GM10266 (cell line): ENCODE results near the gene UBXN11.
"Not testable (repeated sequence)": the region's sequence is repeated elsewhere in the genome, so short reads cannot be mapped to it uniquely, and the experiment has no call there.

Source experiments
- DNase-seq: peaks from one replicate; pipeline ENCODE4 v3.0.0; 2012; ENCODE audit errors: extremely low spot score
- CTCF ChIP-seq: IDR thresholded peaks from 2 replicates; pipeline ENCODE4 v1.5.1; 2012; ENCODE audit warnings: mild to moderate bottlenecking, low read depth; ENCODE audit not compliant: control insufficient read depth, insufficient read depth; ENCODE audit errors: missing control alignments

UBXN11 gene

GRCh38 chr1:26314501-26314900, 8.1 kb upstream of the UBXN11 start:
- no peak for DNase-seq
- no peak for TF ChIP-seq CTCF

GRCh38 chr1:26307966-26308899, 1.8 kb upstream of the UBXN11 start:
- DNase-seq = not testable (repeated sequence)

DNA sequence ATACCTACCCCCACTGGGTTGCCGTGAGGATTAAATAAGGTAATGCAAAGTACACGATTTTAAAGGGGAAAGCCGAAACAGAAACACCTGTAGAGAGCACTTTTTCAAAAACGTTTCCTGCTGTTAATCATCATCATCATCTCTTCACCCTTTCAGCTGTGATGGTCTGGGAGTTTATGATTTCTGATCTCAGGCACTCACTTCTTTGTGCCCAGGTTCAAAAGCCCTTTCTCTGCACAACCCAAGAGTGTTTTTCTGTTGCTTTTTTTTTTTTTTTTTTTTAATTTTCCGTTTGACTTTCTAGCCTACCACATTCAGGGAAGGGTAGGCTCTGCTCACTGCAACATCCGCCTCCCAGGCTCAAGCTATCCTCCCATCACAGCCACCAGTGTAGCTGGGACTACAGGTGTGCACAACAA, 936 bp upstream of the UBXN11 start:
- no peak for TF ChIP-seq CTCF

DNA sequence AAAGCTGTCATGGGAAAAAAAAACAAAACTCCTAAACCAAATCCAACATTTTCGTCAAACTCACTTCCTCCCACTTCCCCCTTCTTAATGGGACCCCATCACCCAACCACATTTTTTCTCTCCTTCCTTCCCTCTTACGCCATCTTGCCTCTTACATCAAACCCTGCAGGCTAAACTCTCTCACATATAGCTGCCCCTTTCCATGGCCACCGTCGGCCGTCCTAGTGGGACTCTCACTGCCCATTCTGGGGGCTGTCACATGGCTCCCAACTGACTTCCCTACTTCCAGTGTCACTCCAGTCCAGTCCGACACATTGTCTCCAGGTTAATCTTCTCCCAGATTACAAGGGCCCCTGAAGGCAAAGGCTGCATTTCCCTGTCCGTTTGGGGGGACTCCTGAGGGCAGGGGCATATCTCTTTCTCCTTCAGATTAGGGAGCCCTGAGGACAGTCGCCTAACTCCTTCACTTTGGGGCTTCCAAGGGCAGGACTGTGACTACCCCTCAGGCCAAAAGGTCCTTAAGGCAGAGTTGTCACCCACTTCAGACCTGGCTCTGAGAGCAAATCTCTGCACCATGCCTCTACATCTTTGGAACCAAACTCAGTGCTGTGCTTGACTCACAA, 658 bp downstream of the UBXN11 start:
- no peak for DNase-seq
- TF ChIP-seq CTCF = no peak

More for the DNA sequence above, 936 bp upstream of the UBXN11 start:
- no peak for DNase-seq

DNA sequence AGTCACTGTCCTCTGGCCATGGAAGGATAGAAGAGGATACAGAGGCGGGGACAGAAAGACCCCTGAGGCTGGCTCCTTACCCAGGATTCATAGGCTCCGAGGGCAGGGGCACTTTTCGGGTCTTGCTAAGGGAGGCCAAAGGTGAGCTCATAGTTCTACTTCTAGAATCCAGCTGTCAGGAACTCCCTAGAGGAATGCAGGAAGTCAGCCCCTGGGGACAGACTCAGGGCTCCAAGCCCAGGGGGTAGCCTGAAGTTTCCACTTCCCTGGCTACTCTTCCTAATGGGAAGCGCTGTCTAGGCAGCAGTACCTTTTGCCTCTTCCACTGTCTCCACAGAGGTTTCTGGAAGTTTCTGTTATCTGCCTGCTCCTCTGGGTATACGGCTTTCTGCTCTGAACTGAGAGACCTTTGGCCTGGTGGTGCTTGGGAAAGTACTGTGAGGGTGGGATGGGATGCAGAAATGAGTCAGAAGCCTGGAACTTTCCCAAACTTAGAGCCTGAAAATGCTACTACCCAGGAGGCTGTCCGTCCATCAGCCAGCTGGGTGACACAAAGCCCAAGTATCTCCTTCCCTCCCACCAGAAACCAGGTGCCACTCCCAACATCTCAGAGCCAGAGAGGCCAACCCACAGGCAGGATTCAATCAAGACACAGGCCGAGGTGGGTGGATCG, 3.6 kb downstream of the UBXN11 start:
- DNase-seq = no peak
- no peak for TF ChIP-seq CTCF

DNA sequence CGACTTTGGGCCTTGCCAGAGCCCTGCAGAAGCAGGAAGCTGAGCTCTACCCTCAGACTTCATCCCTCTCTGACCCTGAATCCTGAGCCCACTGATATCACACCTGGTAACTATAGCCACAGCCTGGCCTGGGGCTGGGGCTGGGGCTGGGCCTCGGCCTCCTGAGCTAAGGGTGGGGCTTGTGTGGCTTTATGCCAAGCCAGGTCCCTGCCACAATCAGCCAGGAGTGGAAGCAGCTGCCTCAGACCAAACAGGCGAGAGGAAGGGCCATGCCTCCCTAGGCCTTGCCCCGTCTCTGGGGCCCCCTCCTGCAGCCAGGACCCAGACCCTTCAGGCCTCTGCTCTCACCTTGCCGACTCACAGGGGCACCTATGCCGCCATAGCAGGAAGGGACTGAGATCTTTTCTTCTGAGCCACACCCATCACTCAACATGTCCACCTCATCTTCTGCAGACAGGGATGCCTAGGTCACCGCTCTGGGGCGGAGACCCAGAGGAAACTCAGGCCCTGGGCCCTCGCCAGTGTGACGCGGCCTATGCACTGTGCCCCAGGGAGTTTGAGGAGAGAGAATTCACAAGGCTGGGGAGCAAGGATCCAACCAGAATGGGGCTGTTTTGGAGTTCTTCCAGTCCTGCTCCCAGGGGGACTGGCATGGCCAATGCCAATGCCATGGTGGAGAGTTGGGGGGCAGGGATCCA, 5.7 kb downstream of the UBXN11 start:
- no peak for TF ChIP-seq CTCF
- no peak for DNase-seq

- DNase-seq = no peak
- TF ChIP-seq CTCF = no peak
These were observed 8.7 kb downstream of the UBXN11 start for GRCh38 chr1:26297791-26298124.
